HG02678 (cell line): ENCODE results near the gene PPM1L.
"Not testable (repeated sequence)": the region's sequence is repeated elsewhere in the genome, so short reads cannot be mapped to it uniquely, and the experiment has no call there.

Experiments used
- ATAC-seq: cut with Tn5 transposase; IDR thresholded peaks from one replicate; pipeline ENCODE4 v1.9.1; 2021; ENCODE audit warnings: mild to moderate bottlenecking, moderate library complexity; ENCODE audit not compliant: unreplicated experiment

The PPM1L gene

GRCh38 chr3:160755776-160756304 is at the start of gene PPM1L:
Gene PPM1L, plus strand, starts transcription at chr3:160756231.
- ATAC-seq = peak; percentile 43

GRCh38 chr3:160707187-160707794 is 48.7 kb upstream of the PPM1L start:
- ATAC-seq = peak; percentile 53

- ATAC-seq = no peak
Measured at GRCh38 chr3:160709477-160710182, 46.4 kb upstream of the PPM1L start.

DNA sequence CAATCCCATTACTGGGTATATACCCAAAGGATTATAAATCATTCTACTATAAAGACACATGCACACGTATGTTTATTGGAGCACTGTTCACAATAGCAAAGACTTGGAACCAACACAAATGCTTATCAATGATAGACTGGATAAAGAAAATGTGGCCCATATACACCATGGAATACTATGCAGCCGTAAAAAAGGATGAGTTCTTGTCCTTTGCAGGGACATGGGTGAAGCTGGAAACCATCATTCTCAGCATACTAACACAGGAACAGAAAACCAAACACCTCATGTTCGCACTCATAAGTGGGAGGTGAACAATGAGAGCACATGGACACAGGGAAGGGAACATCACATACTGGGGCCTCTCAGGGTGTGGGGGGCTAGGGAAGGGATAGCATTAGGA is 42.9 kb upstream of the PPM1L start:
- ATAC-seq = not testable (repeated sequence)

DNA sequence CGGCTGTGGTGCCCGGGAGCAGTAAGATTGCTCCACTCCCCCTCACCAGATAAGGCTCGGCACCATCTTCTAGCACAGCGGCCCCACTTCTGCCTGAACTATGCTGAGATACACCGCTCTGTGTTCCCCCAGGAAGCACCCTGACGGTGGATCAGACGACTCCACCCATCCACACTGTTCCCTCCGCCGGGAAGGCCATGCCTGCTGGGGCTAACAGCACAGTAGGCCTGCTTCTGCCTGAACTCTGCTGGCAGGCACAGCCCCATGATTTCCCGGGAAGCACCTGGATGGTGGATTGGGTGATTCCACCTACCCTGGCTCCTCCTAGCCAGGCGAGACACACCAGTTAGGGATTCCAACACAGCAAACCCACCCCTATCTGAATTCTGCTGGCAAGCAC is 36.3 kb upstream of the PPM1L start:
- ATAC-seq = no peak

GRCh38 chr3:160720123-160720746 is 35.8 kb upstream of the PPM1L start:
- no peak for ATAC-seq

DNA sequence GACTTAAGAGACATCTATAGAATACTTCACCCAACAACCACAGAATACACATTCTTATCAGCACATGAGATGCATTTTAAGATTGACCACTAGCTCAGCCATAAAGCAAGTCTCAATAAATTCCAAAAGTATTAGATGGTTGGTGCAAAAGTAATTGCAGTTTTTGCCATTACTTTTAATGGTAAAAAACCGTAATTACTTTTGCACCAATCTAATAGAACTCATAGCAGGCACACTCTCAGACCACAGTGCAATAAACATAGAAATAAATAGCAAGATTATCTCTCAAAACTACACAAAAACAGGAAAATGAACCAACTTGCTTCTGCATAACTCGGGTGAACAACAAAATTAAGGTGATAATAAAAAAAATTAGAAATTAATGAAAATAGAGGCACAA is 33.7 kb upstream of the PPM1L start:
- no peak for ATAC-seq

DNA sequence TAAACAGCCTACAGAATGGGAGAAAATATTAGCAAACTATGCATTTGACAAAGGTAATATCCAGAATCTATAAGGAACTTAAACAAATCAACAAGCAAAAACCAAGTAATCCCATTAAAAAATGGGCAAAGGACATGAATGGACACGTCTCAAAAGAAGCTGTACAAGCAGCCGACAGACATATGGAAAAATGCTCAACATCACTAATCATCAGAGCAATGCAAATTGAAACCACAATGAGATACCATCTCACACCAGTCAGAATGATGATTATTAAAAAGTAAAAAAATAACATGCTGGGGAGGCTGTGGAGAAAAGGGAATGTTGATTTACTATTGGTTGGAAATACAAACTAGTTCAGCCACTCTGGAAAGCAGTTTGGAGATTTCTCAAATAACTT is 30.7 kb upstream of the PPM1L start:
- ATAC-seq = no peak

GRCh38 chr3:160735826-160736225 is 20.2 kb upstream of the PPM1L start:
- no peak for ATAC-seq

DNA sequence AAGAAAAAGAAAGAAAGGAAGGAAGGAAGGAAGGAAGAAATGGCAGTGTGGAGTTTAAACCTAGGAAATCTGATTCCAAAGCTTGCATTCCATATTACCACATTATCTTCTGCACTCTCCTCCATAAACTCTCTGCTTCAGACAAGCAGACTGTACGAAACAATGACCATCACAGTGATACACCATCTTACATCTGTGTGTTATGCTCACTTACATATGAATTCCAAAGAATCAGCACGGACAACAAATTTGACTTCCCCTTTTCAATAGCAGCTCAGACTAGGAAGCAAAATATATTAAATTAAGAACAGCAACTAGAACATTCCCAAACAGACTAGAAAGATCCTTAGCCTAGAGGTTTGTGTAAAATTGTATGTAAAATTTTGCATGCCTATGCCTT is 18.0 kb upstream of the PPM1L start:
- ATAC-seq = no peak

DNA sequence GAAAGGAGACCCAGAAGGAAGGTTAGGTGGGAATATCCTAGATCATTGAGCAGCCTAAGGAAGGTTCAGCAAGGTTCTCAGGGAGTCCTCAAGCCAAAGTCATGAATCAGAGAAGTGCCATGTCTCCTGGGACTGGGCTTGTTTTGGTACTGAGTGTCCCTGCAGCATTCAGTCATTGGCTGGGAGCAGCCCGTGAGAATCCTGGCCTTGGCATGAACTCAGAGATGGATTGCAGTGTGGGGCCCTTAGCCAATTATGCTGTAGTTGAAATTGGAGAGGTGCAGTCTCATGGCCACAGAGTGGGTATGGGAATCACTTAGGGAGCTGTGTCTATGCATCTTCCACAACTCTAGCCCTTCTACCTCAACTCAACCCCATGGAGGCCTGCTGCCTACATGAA is 17.0 kb upstream of the PPM1L start:
- ATAC-seq = no peak

DNA sequence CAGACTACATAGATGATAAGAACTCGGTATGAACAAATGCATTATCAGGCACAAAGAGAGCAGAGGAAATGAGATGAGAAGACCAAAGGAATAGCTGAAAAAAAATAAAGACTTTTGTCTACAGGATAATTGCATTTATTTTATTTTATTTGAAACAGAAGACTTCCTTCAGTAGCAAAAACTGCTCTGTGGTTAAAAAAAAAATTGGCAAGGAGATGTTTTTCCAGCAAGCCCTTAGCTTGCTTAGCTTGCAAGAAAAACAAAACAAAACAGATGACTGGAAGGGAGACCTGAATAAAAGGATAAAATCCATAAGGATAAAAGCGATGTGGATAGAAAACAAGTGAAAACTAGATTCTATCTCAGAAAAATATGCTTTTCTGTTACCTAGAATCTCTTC is 9.1 kb upstream of the PPM1L start:
- no peak for ATAC-seq

- no peak for ATAC-seq
Measured at GRCh38 chr3:160747422-160747821, 8.6 kb upstream of the PPM1L start.

GRCh38 chr3:160748231-160748630 is 7.8 kb upstream of the PPM1L start:
- ATAC-seq = no peak

GRCh38 chr3:160748787-160749186 is 7.2 kb upstream of the PPM1L start:
- no peak for ATAC-seq

DNA sequence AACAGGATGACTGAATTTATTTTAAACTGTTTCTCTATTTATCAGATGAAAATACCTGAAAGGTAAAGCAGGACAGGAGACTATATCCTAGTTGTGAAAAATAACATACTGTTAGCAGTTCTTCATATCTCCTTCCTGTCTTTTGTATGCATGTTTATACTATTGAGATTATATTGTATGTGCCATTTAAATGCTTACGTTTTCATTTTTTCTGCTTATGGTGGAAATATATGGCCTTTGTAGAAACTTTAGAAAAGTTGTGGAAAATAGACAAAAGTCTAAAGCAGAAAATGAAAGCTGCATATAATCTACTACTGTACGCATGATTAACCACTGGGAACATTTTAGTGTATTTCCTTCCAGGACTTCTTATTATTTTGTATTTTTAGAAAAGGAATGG is 2.1 kb upstream of the PPM1L start:
- ATAC-seq = no peak

DNA sequence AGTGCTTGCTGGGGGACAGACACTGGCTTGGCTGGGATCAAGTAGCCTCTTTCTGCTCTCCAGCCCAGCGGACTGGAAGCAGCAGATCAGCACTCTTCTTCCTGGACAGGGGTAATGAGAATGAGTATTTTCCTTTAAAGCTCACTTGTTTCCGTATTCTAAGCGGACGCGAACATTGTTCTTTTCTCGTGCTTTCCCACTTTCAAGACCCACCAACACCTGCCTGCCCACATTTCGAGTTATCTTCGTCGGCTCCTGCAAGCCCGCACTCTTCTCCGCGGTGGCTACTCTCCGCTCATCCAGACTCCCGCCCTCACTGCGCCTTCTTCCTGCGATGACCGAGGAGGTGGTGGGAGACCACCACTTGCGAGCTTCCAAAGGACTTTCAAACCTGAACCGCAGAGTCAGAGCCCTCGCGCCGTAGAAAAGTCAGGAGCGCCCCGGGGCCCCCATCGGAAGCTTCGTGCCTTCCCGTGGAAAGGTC is 1.6 kb upstream of the PPM1L start:
- no peak for ATAC-seq

GRCh38 chr3:160754855-160755747 is 930 bp upstream of the PPM1L start:
- peak; percentile 88 for ATAC-seq

GRCh38 chr3:160757233-160758106 is 1.4 kb downstream of the PPM1L start:
- ATAC-seq = no peak
